B cell (primary cell): ENCODE results near the gene BCL7C. TPM values are rescaled to one million over a fixed set of nuclear protein-coding genes. Genes with fewer than 3 reads are reported as not detected.

Experiments used
- ATAC-seq: fragments of 200-7000 bp; cut with Tn5 transposase; one replicate; pipeline ENCODE4 v1.10.0; 2021; ENCODE audit warnings: low read depth, mild to moderate bottlenecking, moderate number of reproducible peaks, moderate library complexity
- CTCF ChIA-PET: fragments of 350-600 bp; sonication (Branson Sonifier 250); formaldehyde crosslinking; loops from one replicate; lab custom pipeline; 2021; ENCODE audit warnings: antibody characterized with exemption, inconsistent platforms; lab: Charles Lee
- POLR2A ChIA-PET: fragments of 350-600 bp; sonication (Branson Sonifier 250); formaldehyde crosslinking; loops from one replicate; lab custom pipeline; 2021; ENCODE audit warnings: antibody characterized with exemption; lab: Charles Lee
- DNase-seq: peaks from one replicate; pipeline ENCODE4 v3.0.0; 2013
- H2AFZ ChIP-seq: 2 replicates; pipeline ENCODE4 v1.6.1; 2012; ENCODE audit warnings: mild to moderate bottlenecking, low read depth, low read length; ENCODE audit not compliant: insufficient read depth, poor library complexity, severe bottlenecking
- H3K27ac ChIP-seq, 2 donors: 1 replicate in 1 of 2; 2 replicates in 1 of 2; pipeline ENCODE4 v1.5.1; 2012 to 2013; ENCODE audit warnings: low read length in 2 of 2, mild to moderate bottlenecking in 2 of 2, moderate library complexity in 1 of 2
- H3K27me3 ChIP-seq, 4 experiments: fragments of 200-600 bp in 1 of 4; sonication (generic) in 1 of 4; replicated peaks in 1 of 4; 1 replicate in 2 of 4; 2 replicates in 2 of 4; pipeline versions ENCODE4 v1.6.1 to v1.7.0; 2013 to 2016; ENCODE audit warnings: low read length in 3 of 4, mild to moderate bottlenecking in 2 of 4, mixed read lengths in 1 of 4, moderate library complexity in 1 of 4; ENCODE audit not compliant: insufficient read depth in 4 of 4, control insufficient read depth in 3 of 4; ENCODE audit errors: control extremely low read depth in 1 of 4
- H3K36me3 ChIP-seq, 2 experiments: replicated peaks in 1 of 2; 1 replicate in 1 of 2; 2 replicates in 1 of 2; pipeline versions ENCODE4 v1.6.1 to v1.7.1; 2013; ENCODE audit warnings: low read length in 1 of 2; ENCODE audit not compliant: insufficient read depth in 2 of 2, control insufficient read depth in 1 of 2; ENCODE audit errors: control extremely low read depth in 1 of 2, extremely low read depth in 1 of 2
- H3K4me1 ChIP-seq, 2 donors: fragments of 200-600 bp in 1 of 2; sonication (generic) in 1 of 2; 1 replicate in 1 of 2; 2 replicates in 1 of 2; pipeline versions ENCODE4 v1.5.1 to v1.6.1; 2013 to 2017; ENCODE audit warnings: low read length in 2 of 2; ENCODE audit not compliant: control insufficient read depth in 2 of 2, insufficient read depth in 2 of 2
- H3K4me2 ChIP-seq: replicated peaks from 2 replicates; pipeline ENCODE3; 2012; ENCODE audit warnings: mild to moderate bottlenecking, low read depth, low read length; ENCODE audit not compliant: poor library complexity, severe bottlenecking
- H3K4me3 ChIP-seq, 5 experiments: fragments of 200-600 bp in 1 of 5; sonication (generic) in 1 of 5; 1 replicate in 3 of 5; 2 replicates in 2 of 5; pipeline versions ENCODE4 v1.5.1 to v1.7.0; 2011 to 2016; ENCODE audit warnings: low read length in 4 of 5, mild to moderate bottlenecking in 4 of 5, low read depth in 2 of 5, control low read depth in 1 of 5, moderate library complexity in 1 of 5; ENCODE audit not compliant: insufficient read depth in 1 of 5; ENCODE audit errors: control extremely low read depth in 1 of 5, extremely low read depth in 1 of 5
- H3K79me2 ChIP-seq: fragments of 200-600 bp; sonication (generic); one replicate; pipeline ENCODE4 v1.6.0; 2016; ENCODE audit warnings: low read length; ENCODE audit not compliant: control insufficient read depth, insufficient read depth
- H3K9ac ChIP-seq: fragments of 200-600 bp; sonication (generic); 2 replicates; pipeline ENCODE4 v1.6.1; 2017; ENCODE audit warnings: mild to moderate bottlenecking, low read length, moderate library complexity
- H3K9me3 ChIP-seq, 3 donors: one replicate each; pipeline versions ENCODE4 v1.6.1 to v1.7.1; 2013; ENCODE audit warnings: low read length in 2 of 3; ENCODE audit not compliant: control insufficient read depth in 2 of 3, insufficient read depth in 1 of 3; ENCODE audit errors: control extremely low read depth in 1 of 3
- H4K20me1 ChIP-seq: 2 replicates; pipeline ENCODE4 v1.6.0; 2012; ENCODE audit warnings: mild to moderate bottlenecking, low read length; ENCODE audit not compliant: insufficient read depth, control insufficient read depth, poor library complexity, severe bottlenecking
- H3K27ac Mint-ChIP-seq: one replicate; pipeline ENCODE4 v1.8.0; 2021; ENCODE audit warnings: mixed read lengths
- H3K27me3 Mint-ChIP-seq: one replicate; pipeline ENCODE4 v1.8.0; 2021; ENCODE audit warnings: mixed read lengths
- H3K4me1 Mint-ChIP-seq: one replicate; pipeline ENCODE4 v1.8.0; 2021; ENCODE audit warnings: mixed read lengths
- H3K4me3 Mint-ChIP-seq: one replicate; pipeline ENCODE4 v1.8.0; 2021; ENCODE audit warnings: mixed read lengths
- H3K9me3 Mint-ChIP-seq: one replicate; pipeline ENCODE4 v1.8.0; 2022; ENCODE audit warnings: mixed read lengths; ENCODE audit not compliant: insufficient read depth
- CTCF ChIP-seq: fragments of 200-600 bp; IDR thresholded peaks from one replicate; pipeline ENCODE4 v1.8.0; 2022; ENCODE audit warnings: antibody characterized with exemption, mild to moderate bottlenecking
- EZH2 ChIP-seq: IDR thresholded peaks from 2 replicates; pipeline ENCODE4 v1.6.1; 2012; ENCODE audit warnings: borderline replicate concordance, low read depth, mild to moderate bottlenecking, moderate library complexity, low read length; ENCODE audit not compliant: insufficient read depth, poor library complexity, severe bottlenecking
- WGBS: methylation state at CpG from one replicate; pipeline ENCODE4 v1.1.5; 2013; ENCODE audit warnings: missing lambda C conversion rate; ENCODE audit not compliant: insufficient coverage; 5-methylcytosine and 5-hydroxymethylcytosine counted together
- intact Hi-C: fragments of 100-400 bp; cut with micrococcal nuclease; formaldehyde crosslinking; loops from one replicate; pipeline ENCODE4 v1.10.0; 2022
- polyA plus RNA-seq: library from polyadenylated mRNA; depleted of rRNA; stranded (reverse); fragments of >200 nt; gene quantifications from 2 replicates; pipeline ENCODE4 v1.2.3, GENCODE V29; 2012
- total RNA-seq, 2 donors: library from RNA; stranded (reverse); fragments of 120-200 nt in 1 of 2; gene quantifications; 1 replicate in 1 of 2; 2 replicates in 1 of 2; pipeline versions ENCODE4 v1.2.3 to v1.2.4, GENCODE V29; 2013 to 2022

Gene BCL7C
- total and polyA plus RNA-seq, 2 donors (not counting 1 experiment from before 2014, with no cell fraction given), result 17.1 to 30.5 TPM

- Mint-ChIP-seq H3K27ac (peak overlapping the region; percentile 73), H3K27me3 (no peaks in the 10 kb centered on the region), H3K4me1 (peaks cover 34% of the 10 kb centered on the region), H3K9me3 (peaks cover 3% of the 10 kb centered on the region), H3K4me3 (peak overlapping the region; percentile 76)
- Histone ChIP-seq H3K9ac (peak overlapping the region; percentile 78), H3K4me2 (peak overlapping the region; percentile 83), H3K79me2 (no peaks in the 10 kb centered on the region), H2AFZ (peak overlapping the region; percentile 98), H3K4me3 (peak overlapping the region; percentile 36 to 82 (median 49)), H3K27me3 (no peaks in the 10 kb centered on the region), H3K27ac (peak overlapping the region in 1 of 2 donors; percentile 27), H3K36me3 (no peaks in the 10 kb centered on the region), H4K20me1 (no peaks in the 10 kb centered on the region), H3K4me1 (peaks cover 35 to 49% of the 10 kb centered on the region in 2 donors), H3K9me3 (peaks cover 0 to 17% (median 0%) of the 10 kb centered on the region in 3 donors)
- ATAC-seq (no peak), DNase-seq (no peak)
- ChIA-PET CTCF (interaction anchor here (0.7 to 6.1 kb wide), 26 partner anchors 9 to 541 kb away, joined by 3 to 138 read pairs (median 4); partner anchors contain the start of genes BCL7C and ZNF843), POLR2A (interaction anchor here (0.5 to 2.4 kb wide), 9 partner anchors 21 to 329 kb away, joined by 3 to 13 read pairs (median 3); partner anchors contain the start of genes ORAI3 and SRCAP)
- TF ChIP-seq EZH2 (no peak), CTCF (no peak)
- WGBS, result 0% methylated on average over 1 of the region's 6 CpGs
- intact Hi-C loops, result loop anchor here (1.0 to 5.0 kb wide), 5 partner anchors 21 to 139 kb away; partner anchors contain the start of genes CFAP119 and RNF40
Observed at GRCh38 chr16:30901201-30902028, 7.5 kb upstream of the BCL7C start.
